Stimulated activated CD4-positive, alpha-beta T cell treated with anti-CD3 and anti-CD28 coated beads, TNF-alpha, amount 100 ng/mL, for 4 hours (primary cell): ENCODE measurements around the gene ACTA1.
"Not testable (repeated sequence)": the region's sequence is repeated elsewhere in the genome, so short reads cannot be mapped to it uniquely, and the experiment has no call there.

Source experiments
- DNase-seq, 3 experiments: peaks; one replicate each; pipeline ENCODE4 v3.0.0-alpha.2; 2020; ENCODE audit warnings: low read depth in 3 of 3

Gene ACTA1

DNA sequence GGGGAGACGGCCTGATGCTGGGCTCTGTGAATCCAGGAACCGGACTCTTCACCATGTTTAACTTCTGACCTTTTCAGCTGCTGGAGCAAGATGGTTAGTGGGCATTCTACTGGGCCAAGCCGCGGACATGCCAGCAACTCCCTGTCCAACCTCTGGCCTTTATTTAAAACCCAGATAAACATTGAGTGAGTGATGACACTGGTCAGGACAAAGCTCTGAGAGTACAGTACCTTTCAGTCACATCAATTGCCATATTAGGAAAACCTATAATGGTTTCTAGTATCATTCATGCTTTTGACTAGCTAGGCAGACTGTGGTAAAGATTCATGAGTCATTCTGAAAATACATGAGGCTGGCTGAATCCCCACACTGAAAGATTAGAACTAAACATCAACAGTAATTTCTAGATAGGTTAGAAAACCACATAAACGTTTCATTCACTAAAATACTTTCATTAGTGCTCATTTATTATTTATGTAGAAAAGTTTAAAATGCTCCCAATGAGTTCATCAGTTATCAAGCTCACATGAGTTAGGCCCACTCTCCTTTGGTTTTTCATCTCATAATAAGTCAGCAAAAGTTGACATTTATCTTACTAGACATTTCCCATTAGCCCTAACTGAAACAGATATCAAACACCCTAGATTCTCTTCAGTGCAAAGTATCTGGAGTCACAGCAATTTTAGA lies 7.1 kb upstream of the ACTA1 start:
- DNase-seq: no peak

GRCh38 chr1:229438021-229438420 lies 4.1 kb upstream of the ACTA1 start:
- no peak for DNase-seq

DNA sequence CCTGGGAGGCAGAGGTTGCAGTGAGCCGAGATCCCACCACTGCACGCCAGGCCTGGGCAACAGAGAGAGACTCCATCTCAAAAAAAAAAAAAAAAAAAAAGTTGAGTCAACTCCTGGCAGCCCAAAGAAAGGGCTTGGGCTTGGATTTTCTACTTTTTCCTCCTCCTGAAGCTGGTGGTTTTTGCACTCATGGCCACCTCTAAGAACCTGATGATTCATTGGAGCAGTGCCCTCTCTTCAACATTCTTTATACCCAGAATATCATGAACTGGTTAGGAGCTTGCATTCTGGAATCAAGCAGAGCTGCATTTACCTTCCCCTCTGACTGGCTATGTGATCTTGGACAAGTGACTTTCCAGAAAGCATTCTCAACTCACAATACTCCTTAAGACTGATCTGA lies 3.5 kb upstream of the ACTA1 start:
- no peak for DNase-seq

DNA sequence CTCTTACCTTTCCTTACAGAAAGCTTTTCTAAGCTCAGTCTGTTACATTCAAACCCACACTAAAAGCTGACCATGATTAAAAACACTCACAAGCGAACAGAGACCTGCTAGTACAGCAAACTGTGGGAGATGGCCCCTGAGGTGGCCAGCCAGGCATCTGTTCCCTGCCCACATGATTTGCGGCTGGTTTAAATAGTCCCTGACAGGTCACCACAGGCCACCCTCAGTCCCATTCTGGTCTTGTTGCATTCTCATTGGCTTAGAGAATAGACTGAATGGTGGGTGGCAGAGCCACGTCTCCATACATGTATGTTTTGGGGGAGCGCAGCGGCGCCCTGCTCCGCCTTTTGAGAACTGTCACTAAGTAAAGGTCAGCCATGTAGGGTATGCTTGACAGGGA lies 2.3 kb upstream of the ACTA1 start:
- DNase-seq: no peak

- no peak for DNase-seq
Measured at GRCh38 chr1:229434641-229435051, 752 bp upstream of the ACTA1 start.

- no peak for DNase-seq
Measured at GRCh38 chr1:229433364-229434004, 410 bp downstream of the ACTA1 start.

GRCh38 chr1:229432905-229433304 lies 989 bp downstream of the ACTA1 start:
- DNase-seq: no peak

- DNase-seq: no peak
Measured at GRCh38 chr1:229432116-229432461, 1.8 kb downstream of the ACTA1 start.

GRCh38 chr1:229431284-229432115 lies 2.4 kb downstream of the ACTA1 start:
- DNase-seq: no peak

- peak in 1 of 3 experiments; percentile 10 for DNase-seq
Measured at GRCh38 chr1:229430761-229431283, 3.1 kb downstream of the ACTA1 start.

DNA sequence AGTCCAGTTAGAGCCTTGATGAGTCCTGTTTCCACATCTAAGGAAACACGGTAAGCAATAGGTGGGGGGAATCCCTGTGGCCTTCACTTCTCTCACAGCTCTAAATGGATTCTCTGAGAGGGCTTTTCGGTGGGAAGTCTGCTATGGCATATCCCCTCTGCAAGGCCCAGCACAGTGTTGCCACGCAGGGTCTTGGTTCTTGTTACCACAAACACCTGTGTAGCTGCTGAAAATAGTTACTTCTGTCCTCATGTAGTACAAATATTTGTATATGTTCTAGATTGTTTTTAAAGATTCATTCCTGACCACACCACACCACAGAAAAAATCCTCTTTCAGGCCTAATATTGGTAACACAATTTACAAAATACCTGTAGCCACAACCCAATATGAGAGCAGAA lies 5.6 kb downstream of the ACTA1 start:
- DNase-seq: no peak

GRCh38 chr1:229427572-229427971 lies 6.3 kb downstream of the ACTA1 start:
- no peak for DNase-seq

GRCh38 chr1:229425564-229426159 lies 8.2 kb downstream of the ACTA1 start:
- DNase-seq: no peak

- no peak for DNase-seq
Measured at GRCh38 chr1:229420765-229421164, 13.1 kb downstream of the ACTA1 start.

DNA sequence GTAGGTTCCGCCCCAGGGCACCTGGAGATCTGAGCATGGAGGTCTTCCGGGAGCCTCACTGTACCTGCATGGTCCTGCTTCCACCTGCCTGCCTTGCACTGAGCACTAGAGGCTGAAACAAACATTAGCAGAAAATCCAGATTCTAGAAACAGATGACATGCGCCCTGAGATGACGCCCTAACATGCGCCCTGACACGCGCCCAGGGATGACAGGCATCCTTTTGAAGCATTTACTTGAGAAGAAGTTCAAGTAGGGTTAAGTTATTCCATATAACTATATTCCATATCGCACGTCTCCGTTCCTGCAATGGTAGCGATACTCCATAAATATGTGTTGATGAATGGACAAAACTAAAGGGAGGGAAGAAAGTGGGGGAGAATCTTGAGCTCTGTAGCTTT lies 13.7 kb downstream of the ACTA1 start:
- no peak for DNase-seq

DNA sequence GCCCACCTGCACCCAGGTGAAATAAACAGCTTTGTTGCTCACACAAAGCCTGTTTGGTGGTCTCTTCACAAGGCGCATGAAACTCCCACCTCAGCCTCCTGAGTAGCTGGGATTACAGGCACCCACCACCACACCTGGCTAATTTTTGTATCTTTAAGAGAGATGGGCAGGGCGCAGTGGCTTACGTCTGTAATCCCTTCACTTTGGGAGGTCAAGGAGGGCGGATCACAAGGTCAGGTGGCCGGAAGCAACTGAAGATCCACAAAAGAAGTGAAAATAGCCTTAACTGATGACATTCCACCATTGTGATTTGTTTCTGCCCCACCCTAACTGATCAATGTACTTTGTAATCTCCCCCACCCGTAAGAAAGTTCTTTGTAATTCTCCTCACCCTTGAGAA lies 15.3 kb downstream of the ACTA1 start:
- not testable (repeated sequence) for DNase-seq

DNA sequence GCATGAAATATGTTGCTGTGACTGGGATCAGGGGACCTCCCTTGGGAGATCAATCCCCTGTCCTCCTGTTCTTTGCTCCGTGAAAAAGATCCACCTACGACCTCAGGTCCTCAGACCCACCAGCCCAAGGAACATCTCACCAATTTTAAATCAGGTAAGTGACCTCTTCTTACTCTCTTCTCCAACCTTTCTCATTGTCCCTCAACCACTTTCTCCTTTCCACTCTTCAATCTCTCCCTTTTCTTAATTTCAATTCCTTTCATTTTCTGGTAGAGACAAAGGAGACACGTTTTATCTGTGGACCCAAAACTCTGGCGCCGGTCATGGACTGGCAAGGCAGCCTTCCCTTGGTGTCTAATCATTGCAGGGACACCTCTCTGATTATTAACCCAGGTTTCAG lies 21.1 kb downstream of the ACTA1 start:
- not testable (repeated sequence) for DNase-seq

GRCh38 chr1:229412056-229412455 lies 21.8 kb downstream of the ACTA1 start:
- DNase-seq: no peak

- DNase-seq: no peak
Measured at GRCh38 chr1:229411434-229412055, 22.3 kb downstream of the ACTA1 start.

DNA sequence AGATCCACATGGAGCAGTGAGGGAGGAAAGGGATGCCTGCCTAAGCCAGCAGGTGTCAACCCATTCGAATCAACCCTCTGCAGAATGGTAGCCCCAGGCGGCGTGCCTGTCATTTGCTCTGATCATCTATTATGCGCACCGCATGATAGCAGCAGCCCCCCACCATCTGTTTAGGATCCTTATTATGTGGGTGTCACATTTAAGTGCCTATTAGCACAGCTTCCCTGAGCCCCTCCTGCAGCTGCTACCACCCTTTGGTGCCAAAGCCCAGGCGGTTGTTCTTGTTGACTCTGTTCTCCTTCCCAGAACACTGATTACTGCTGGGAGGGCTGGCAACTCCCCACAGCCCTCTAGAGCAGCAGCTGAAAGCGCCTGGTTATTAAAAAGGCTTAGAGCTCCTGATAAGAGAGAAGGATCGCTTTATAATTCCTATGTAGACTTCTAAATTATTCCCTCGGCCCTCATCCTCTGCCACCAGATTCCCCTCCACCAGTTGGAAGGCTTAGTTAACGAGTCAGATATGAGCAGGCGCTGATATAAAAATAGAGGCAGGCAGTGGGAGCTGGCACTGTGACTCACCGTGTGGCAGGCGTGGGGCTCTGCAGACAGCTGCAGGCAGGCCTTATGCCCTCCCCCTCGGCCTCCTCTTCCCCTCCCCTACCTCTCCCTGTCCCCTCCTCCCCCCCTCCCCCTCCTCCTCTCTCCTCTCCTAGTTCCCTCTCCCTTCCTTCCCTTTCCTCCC lies 23.0 kb downstream of the ACTA1 start:
- DNase-seq: no peak

DNA sequence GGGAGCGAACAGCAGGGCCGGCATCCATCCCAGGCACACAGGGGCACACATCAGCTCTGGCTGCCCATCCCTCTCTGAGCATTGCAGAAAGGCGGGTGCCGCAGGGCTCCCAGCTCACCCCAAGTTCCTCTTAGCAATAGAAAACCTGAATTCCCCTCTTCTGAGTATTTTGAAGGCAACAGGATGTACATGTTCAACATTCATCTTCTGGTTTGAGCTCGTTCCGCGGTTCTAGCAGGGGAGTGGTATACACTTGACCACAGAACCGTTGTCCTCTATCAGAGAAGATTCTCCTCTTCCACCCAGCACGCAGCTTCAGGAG lies 23.6 kb downstream of the ACTA1 start:
- no peak for DNase-seq
